K562 (cell line): Measurements from ENCODE around the gene SLC29A2. TPM values are rescaled to one million over a fixed set of nuclear protein-coding genes. Genes with fewer than 3 reads are reported as not detected.

ENCODE experiments used
- BRF2 ChIP-seq: IDR thresholded peaks from 3 replicates; pipeline ENCODE4 v1.6.1; 2011; ENCODE audit warnings: borderline replicate concordance, mild to moderate bottlenecking; ENCODE audit not compliant: insufficient read length, insufficient read depth
- CTBP1 ChIP-seq: fragments of 450-650 bp; IDR thresholded peaks from 2 replicates; pipeline ENCODE4 v1.6.1; 2016; ENCODE audit warnings: borderline replicate concordance
- GABPA ChIP-seq: fragments of 200-800 bp; sonication (Bioruptor generic); conservative IDR thresholded peaks from 2 replicates; pipeline ENCODE4 v1.6.1; 2016; ENCODE audit warnings: low read depth, missing genetic modification characterization, missing compliant biosample characterization
- HDGF ChIP-seq: fragments of 450-650 bp; IDR thresholded peaks from 2 replicates; pipeline ENCODE4 v1.6.1; 2016
- IRF9 ChIP-seq: fragments of 450-650 bp; IDR thresholded peaks from 2 replicates; pipeline ENCODE4 v1.6.1; 2016; ENCODE audit warnings: missing biosample characterization, missing genetic modification characterization
- MEF2D ChIP-seq: conservative IDR thresholded peaks from 2 replicates; pipeline ENCODE4 v1.6.1; 2016; ENCODE audit warnings: low read depth, missing genetic modification characterization, missing compliant biosample characterization
- NR1H2 ChIP-seq: sonication (generic); formaldehyde crosslinking; IDR thresholded peaks from 2 replicates; pipeline ENCODE4 v1.4.0; 2020; ENCODE audit warnings: mild to moderate bottlenecking, missing genetic modification reagents
- POU5F1 ChIP-seq: fragments of 150-350 bp; IDR thresholded peaks from 2 replicates; pipeline ENCODE4 v1.6.1; 2014; ENCODE audit warnings: borderline replicate concordance, low read length, low read depth, mild to moderate bottlenecking; ENCODE audit not compliant: partially characterized antibody
- RBM14 ChIP-seq: fragments of 200-400 bp; formaldehyde crosslinking; IDR thresholded peaks from 2 replicates; pipeline ENCODE4 v1.6.1; 2018; ENCODE audit warnings: low read depth, mild to moderate bottlenecking, low read length, moderate library complexity, borderline replicate concordance; ENCODE audit not compliant: insufficient read depth
- RBM15 ChIP-seq: fragments of 200-400 bp; formaldehyde crosslinking; IDR thresholded peaks from 2 replicates; pipeline ENCODE4 v1.6.1; 2018; ENCODE audit warnings: mild to moderate bottlenecking, low read length, moderate library complexity; ENCODE audit not compliant: insufficient read depth
- SAP30 ChIP-seq: fragments of 200-600 bp; sonication (generic); IDR thresholded peaks from 2 replicates; pipeline ENCODE4 v1.6.1; 2012; ENCODE audit warnings: borderline replicate concordance, low read depth, mild to moderate bottlenecking, moderate library complexity, low read length, control low read depth, inconsistent platforms; ENCODE audit not compliant: insufficient read depth, poor library complexity, severe bottlenecking
- TARDBP ChIP-seq: fragments of 450-650 bp; IDR thresholded peaks from 2 replicates; pipeline ENCODE4 v1.6.1; 2016
- TFAM ChIP-seq: fragments of 250-450 bp; sonication (Bioruptor Pico); conservative IDR thresholded peaks from 2 replicates; pipeline ENCODE4 v1.5.0; 2021; ENCODE audit warnings: mild to moderate bottlenecking, moderate library complexity
- TFE3 ChIP-seq: fragments of 450-650 bp; formaldehyde crosslinking; IDR thresholded peaks from 2 replicates; pipeline ENCODE4 v1.4.0; 2020; ENCODE audit warnings: mild to moderate bottlenecking, mixed read lengths
- ZNF184 ChIP-seq: sonication (generic); formaldehyde crosslinking; IDR thresholded peaks from 2 replicates; pipeline ENCODE4 v1.5.0; 2020; ENCODE audit warnings: missing genetic modification reagents
- ZNF280A ChIP-seq: fragments of 450-650 bp; IDR thresholded peaks from 2 replicates; pipeline ENCODE4 v1.6.1; 2018; ENCODE audit warnings: mild to moderate bottlenecking, low read depth; ENCODE audit not compliant: partially characterized antibody
- ZNF436 ChIP-seq: fragments of 250-450, 450-650 bp; sonication (Bioruptor Pico); formaldehyde crosslinking; IDR thresholded peaks from 2 replicates; pipeline ENCODE4 v1.7.0; 2020; ENCODE audit warnings: mild to moderate bottlenecking
- ZNF696 ChIP-seq: fragments of 250-450 bp; sonication (Bioruptor Pico); conservative IDR thresholded peaks from 2 replicates; pipeline ENCODE4 v1.4.0; 2020; ENCODE audit warnings: mild to moderate bottlenecking, moderate library complexity
- ZNF830 ChIP-seq: fragments of 250-450 bp; sonication (Bioruptor Pico); IDR thresholded peaks from 2 replicates; pipeline ENCODE4 v1.5.0; 2021; ENCODE audit warnings: mild to moderate bottlenecking
- polyA plus RNA-seq, 8 experiments: library from polyadenylated mRNA; depleted of rRNA in 4 of 8; stranded (reverse) in 5 of 8; unstranded in 3 of 8; fragments of >200 nt; fragmentation: Nextera tagmentation in 2 of 8; fragmentation: Illumina TruSeq in 1 of 8; extraction: Ambion mirVana in 2 of 8; extraction: Trizol in 1 of 8; gene quantifications; 2 replicates each; pipeline versions ENCODE4 v1.2.1 to v1.2.3, GENCODE V29; 2011 to 2014; ENCODE audit warnings: inconsistent platforms in 1 of 8, missing spikeins in 1 of 8
- total RNA-seq, 7 experiments: library from RNA; depleted of rRNA in 6 of 7; stranded (reverse); fragments of >200 nt in 6 of 7; fragmentation: Illumina TruSeq in 2 of 7; extraction: Trizol in 2 of 7; gene quantifications; 2 replicates each; pipeline versions ENCODE4 v1.2.1 to v1.2.3, GENCODE V29; 2011 to 2021; ENCODE audit warnings: low replicate concordance in 1 of 7

The SLC29A2 gene
- total and polyA plus RNA-seq, 9 of the 15 experiments (the other 6 are each of a cell fraction or from before 2014, with no cell fraction given), result 2.4 to 48.6 (median 14.2) TPM

GRCh38 chr11:66344550-66345315 lies 26.8 kb downstream of the SLC29A2 start, which contains the start of gene BRMS1 (continued):
- TF ChIP-seq IRF9 (tag) (no peak), POU5F1 (no peak), RBM14 (no peak), SAP30 (peak; percentile 96), ZNF436 (CRISPR knock-in tag) (no peak), TARDBP (0 out of 2 replicates have a peak, but pooled peaks have one; percentile 56), CTBP1 (peak; percentile 87), HDGF (no peak), GABPA (tag) (peak; percentile 55; the same call in 1 of the 2 replicates), ZNF184 (CRISPR knock-in tag) (no peak), TFAM (CRISPR knock-in tag) (no peak), ZNF280A (no peak), MEF2D (tag) (no peak), NR1H2 (CRISPR knock-in tag) (peak; percentile 92; the same call in 1 of the 2 replicates), BRF2 (no peak), RBM15 (no peak), ZNF696 (CRISPR knock-in tag) (no peak), ZNF830 (CRISPR knock-in tag) (no peak), TFE3 (CRISPR knock-in tag) (no peak)
